ENCODE measurements around the gene TCAIM.

GRCh38 chr3:44395714-44396113, 57.1 kb downstream of the TCAIM start:
- TF ChIP-seq CTCF (IDR thresholded peaks at IDR 0.05; ENCODE audit: extremely low read depth in 1 of 2, insufficient read depth in 1 of 2, low read depth in 1 of 2, low read length in 2 of 2) (no peak), POLR2AphosphoS5 (IDR thresholded peaks at IDR 0.05; ENCODE audit: insufficient read depth, low read depth, low read length) (no peak), EZH2 (IDR thresholded peaks at IDR 0.05; ENCODE audit: borderline replicate concordance, low read depth, low read length, severe bottlenecking) (no peak)
